CD4-positive, alpha-beta T cell (primary cell): ENCODE measurements around the gene SLC36A3. TPM values are rescaled to one million over a fixed set of nuclear protein-coding genes. Genes with fewer than 3 reads are reported as not detected.
A peak's percentile ranks its signal among the peaks of the same experiment; 100 is the strongest.
"Not testable (repeated sequence)": the region's sequence is repeated elsewhere in the genome, so short reads cannot be mapped to it uniquely, and the experiment has no call there.

Experiments
- ATAC-seq: fragments of 200-7000 bp; cut with Tn5 transposase; one replicate; pipeline ENCODE4 v1.10.0; 2022; ENCODE audit warnings: mild to moderate bottlenecking; ENCODE audit not compliant: poor library complexity
- CTCF ChIA-PET: fragments of 350-600 bp; sonication (Branson Sonifier 250); formaldehyde crosslinking; loops from one replicate; lab custom pipeline; 2021; ENCODE audit warnings: antibody characterized with exemption, inconsistent platforms; lab: Charles Lee
- POLR2A ChIA-PET: fragments of 350-600 bp; sonication (Branson Sonifier 250); formaldehyde crosslinking; loops from one replicate; lab custom pipeline; 2021; ENCODE audit warnings: antibody characterized with exemption, inconsistent platforms; lab: Charles Lee
- DNase-seq, 14 experiments: peaks; one replicate each; pipeline ENCODE4 v3.0.0-alpha.2; 2013 to 2020; ENCODE audit warnings: mixed read lengths in 2 of 14
- H3K27ac ChIP-seq, 2 donors: one replicate each; pipeline versions ENCODE4 v1.5.1 to v1.7.0; 2013; ENCODE audit warnings: low read length in 2 of 2, low read depth in 1 of 2, mild to moderate bottlenecking in 1 of 2
- H3K27me3 ChIP-seq, 2 experiments: 1 replicate in 1 of 2; 2 replicates in 1 of 2; pipeline versions ENCODE4 v1.6.1 to v1.7.0; 2013; ENCODE audit warnings: low read length in 2 of 2, control low read depth in 1 of 2, mild to moderate bottlenecking in 1 of 2, moderate library complexity in 1 of 2; ENCODE audit not compliant: insufficient read depth in 2 of 2, control insufficient read depth in 1 of 2
- H3K36me3 ChIP-seq: one replicate; pipeline ENCODE4 v1.6.1; 2013; ENCODE audit warnings: low read length, control low read depth; ENCODE audit not compliant: insufficient read depth
- H3K4me1 ChIP-seq: one replicate; pipeline ENCODE4 v1.6.1; 2013; ENCODE audit warnings: low read length, control low read depth; ENCODE audit not compliant: insufficient read depth
- H3K4me3 ChIP-seq: one replicate; pipeline ENCODE4 v1.5.1; 2013; ENCODE audit warnings: mild to moderate bottlenecking, low read length, moderate library complexity
- H3K9me3 ChIP-seq, 2 experiments: 1 replicate in 1 of 2; 2 replicates in 1 of 2; pipeline versions ENCODE4 v1.6.1 to v1.7.0; 2013; ENCODE audit warnings: low read length in 2 of 2, mild to moderate bottlenecking in 2 of 2, control low read depth in 1 of 2, moderate library complexity in 1 of 2; ENCODE audit not compliant: control insufficient read depth in 1 of 2, insufficient read depth in 1 of 2
- H3K27ac Mint-ChIP-seq: one replicate; pipeline ENCODE4 v1.8.0; 2020; ENCODE audit warnings: mixed read lengths
- H3K27me3 Mint-ChIP-seq: one replicate; pipeline ENCODE4 v1.8.0; 2021; ENCODE audit warnings: mixed read lengths
- H3K36me3 Mint-ChIP-seq: one replicate; pipeline ENCODE4 v1.8.0; 2021; ENCODE audit warnings: low read depth, mixed read lengths
- H3K4me1 Mint-ChIP-seq: one replicate; pipeline ENCODE4 v1.8.0; 2021; ENCODE audit warnings: low read depth, mixed read lengths
- H3K4me3 Mint-ChIP-seq: one replicate; pipeline ENCODE4 v1.8.0; 2020; ENCODE audit warnings: mild to moderate bottlenecking, mixed read lengths
- H3K9me3 Mint-ChIP-seq: one replicate; pipeline ENCODE4 v1.8.0; 2020; ENCODE audit warnings: mixed read lengths
- intact Hi-C, 2 experiments: fragments of 100-400 bp; cut with DNase I in 1 of 2; cut with micrococcal nuclease in 1 of 2; formaldehyde crosslinking; loops; one replicate each; pipeline versions ENCODE4 v1.15.1 to v1.9.0; 2023 to 2025; cut with DNase I, micrococcal nuclease
- total RNA-seq, 174 experiments: library from RNA in 2 of 174; stranded (reverse) in 2 of 174; gene quantifications; one replicate each; pipeline ENCODE4 v1.2.3 and lab custom pipeline; 2021 to 2026
- TF ChIP-seq, protein P1 (sequence below): fragments of 200-600 bp; IDR thresholded peaks from one replicate; pipeline ENCODE4 v1.8.0; 2022; ENCODE audit warnings: antibody characterized with exemption, mild to moderate bottlenecking

SLC36A3 gene
- total RNA-seq, 2 experiments from 2014 or later: not detected

DNA sequence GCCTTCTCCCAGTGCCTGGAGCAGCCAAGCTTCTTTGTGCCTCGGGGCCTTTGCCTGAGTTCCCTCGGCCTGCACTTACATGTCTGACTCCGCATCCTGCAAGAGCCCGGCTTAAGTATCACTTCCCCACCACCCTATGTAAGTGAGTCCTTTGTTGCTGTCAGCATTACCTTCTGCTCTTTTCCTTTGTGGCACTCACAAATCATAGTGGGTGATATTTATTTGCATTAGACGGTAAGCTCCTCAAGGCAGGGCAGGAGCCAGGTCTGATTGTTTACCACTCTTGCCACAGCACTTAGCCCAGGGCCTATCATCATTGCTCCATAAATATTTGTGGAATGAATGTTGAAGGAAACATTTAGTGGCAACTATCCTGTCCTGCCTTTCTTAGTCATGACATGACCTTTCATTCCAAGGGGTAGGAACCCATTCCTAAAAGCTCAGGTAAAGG is 45.8 kb downstream of the SLC36A3 start:
- ChIA-PET CTCF (no interaction called here), POLR2A (no interaction called here)
- H3K9me3 ChIP-seq: no peaks in the 10 kb centered on the region
- no peaks in the 10 kb centered on the region for H3K27me3 Mint-ChIP-seq
- peaks cover 36% of the 10 kb centered on the region for H3K4me1 Mint-ChIP-seq
- H3K27ac Mint-ChIP-seq: no peak overlapping the region
- no peak overlapping the region for H3K4me3 ChIP-seq
- H3K9me3 Mint-ChIP-seq: no peaks in the 10 kb centered on the region
- peaks cover 10% of the 10 kb centered on the region for H3K36me3 Mint-ChIP-seq
- no peak overlapping the region for H3K4me3 Mint-ChIP-seq
- peaks cover 4% of the 10 kb centered on the region for H3K36me3 ChIP-seq
- H3K4me1 ChIP-seq: peaks cover 19% of the 10 kb centered on the region
- no peak overlapping the region for H3K27ac ChIP-seq
- TF ChIP-seq, protein P1, sequence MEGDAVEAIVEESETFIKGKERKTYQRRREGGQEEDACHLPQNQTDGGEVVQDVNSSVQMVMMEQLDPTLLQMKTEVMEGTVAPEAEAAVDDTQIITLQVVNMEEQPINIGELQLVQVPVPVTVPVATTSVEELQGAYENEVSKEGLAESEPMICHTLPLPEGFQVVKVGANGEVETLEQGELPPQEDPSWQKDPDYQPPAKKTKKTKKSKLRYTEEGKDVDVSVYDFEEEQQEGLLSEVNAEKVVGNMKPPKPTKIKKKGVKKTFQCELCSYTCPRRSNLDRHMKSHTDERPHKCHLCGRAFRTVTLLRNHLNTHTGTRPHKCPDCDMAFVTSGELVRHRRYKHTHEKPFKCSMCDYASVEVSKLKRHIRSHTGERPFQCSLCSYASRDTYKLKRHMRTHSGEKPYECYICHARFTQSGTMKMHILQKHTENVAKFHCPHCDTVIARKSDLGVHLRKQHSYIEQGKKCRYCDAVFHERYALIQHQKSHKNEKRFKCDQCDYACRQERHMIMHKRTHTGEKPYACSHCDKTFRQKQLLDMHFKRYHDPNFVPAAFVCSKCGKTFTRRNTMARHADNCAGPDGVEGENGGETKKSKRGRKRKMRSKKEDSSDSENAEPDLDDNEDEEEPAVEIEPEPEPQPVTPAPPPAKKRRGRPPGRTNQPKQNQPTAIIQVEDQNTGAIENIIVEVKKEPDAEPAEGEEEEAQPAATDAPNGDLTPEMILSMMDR: no peak
- DNase-seq (peak in 2 of 14 experiments; percentile 39 to 45), ATAC-seq (no peak)
- H3K27me3 ChIP-seq: no peaks in the 10 kb centered on the region
- intact Hi-C loops: loop anchor here in 1 of 2 experiments (5.0 to 10.0 kb wide), 3 partner anchors 473 to 1703 kb away; partner anchors contain the start of gene CSNK1A1

- Histone ChIP-seq H3K4me3 (no peak overlapping the region), H3K4me1 (peaks cover 35% of the 10 kb centered on the region), H3K9me3 (no peaks in the 10 kb centered on the region), H3K36me3 (peaks cover 2% of the 10 kb centered on the region), H3K27me3 (no peaks in the 10 kb centered on the region), H3K27ac (no peak overlapping the region)
- DNase-seq: peak in 2 of 14 experiments; percentile 33 to 36
- no peak for ATAC-seq
- Mint-ChIP-seq H3K4me1 (peaks cover 54% of the 10 kb centered on the region), H3K27me3 (no peaks in the 10 kb centered on the region), H3K27ac (no peak overlapping the region), H3K9me3 (no peaks in the 10 kb centered on the region), H3K36me3 (no peaks in the 10 kb centered on the region), H3K4me3 (no peak overlapping the region)
- ChIA-PET CTCF (no interaction called here), POLR2A (no interaction called here)
- intact Hi-C loops: loop anchor here in 1 of 2 experiments (5.0 to 10.0 kb wide), 3 partner anchors 471 to 1701 kb away; partner anchors contain the start of gene CSNK1A1
- TF ChIP-seq, protein P1: no peak
Measured at GRCh38 chr5:151255621-151256286, 47.8 kb downstream of the SLC36A3 start.

- H3K9me3 Mint-ChIP-seq, H3K4me3 ChIP-seq, ATAC-seq, H3K9me3 ChIP-seq, H3K36me3 ChIP-seq, H3K27ac Mint-ChIP-seq, H3K27ac ChIP-seq, CTCF ChIA-PET, H3K27me3 Mint-ChIP-seq, DNase-seq, H3K4me3 Mint-ChIP-seq, H3K36me3 Mint-ChIP-seq, POLR2A ChIA-PET, H3K27me3 ChIP-seq: not testable (repeated sequence)
- H3K4me1 Mint-ChIP-seq: peaks cover 61% of the 10 kb centered on the region
- intact Hi-C loops: loop anchor here (5.0 to 10.0 kb wide), 7 partner anchors 43 to 1700 kb away; partner anchors contain the start of genes ANXA6 (in 1 of the 2), ATOX1 (in 1 of the 2), CSNK1A1 (in 1 of the 2) and G3BP1 (in 1 of the 2)
- peaks cover 42% of the 10 kb centered on the region for H3K4me1 ChIP-seq
Measured at GRCh38 chr5:151254990-151255389, 48.6 kb downstream of the SLC36A3 start.
